Superior temporal gyrus (tissue), 1 donor: Measurements from ENCODE around the gene ZNF559.

Experiments
- DNase-seq: peaks from one replicate; pipeline ENCODE4 v3.0.0-alpha.2; 2016; ENCODE audit errors: extremely low spot score

Gene ZNF559

DNA sequence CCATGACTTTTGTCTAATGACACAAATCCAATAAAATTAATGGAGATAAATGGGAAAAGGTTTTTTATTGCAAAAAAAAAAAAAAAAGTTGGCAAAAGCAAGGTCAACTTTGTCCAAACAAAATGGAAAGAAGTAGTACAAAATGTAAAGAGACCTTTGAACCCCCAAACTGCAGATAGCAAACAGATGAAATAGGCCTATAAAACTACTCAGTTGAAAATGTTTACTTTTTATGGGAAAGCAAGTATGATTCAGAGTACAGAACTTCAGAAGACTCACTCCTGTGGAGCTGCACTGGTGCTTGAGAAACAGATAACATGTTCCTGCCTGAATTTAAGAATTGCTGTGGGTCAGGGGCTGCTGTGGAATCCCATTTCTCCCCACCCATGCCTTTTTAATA, 29.0 kb downstream of the ZNF559 start:
- DNase-seq = no peak

- no peak for DNase-seq
Observed at GRCh38 chr19:9354651-9355050, 30.7 kb downstream of the ZNF559 start.

DNA sequence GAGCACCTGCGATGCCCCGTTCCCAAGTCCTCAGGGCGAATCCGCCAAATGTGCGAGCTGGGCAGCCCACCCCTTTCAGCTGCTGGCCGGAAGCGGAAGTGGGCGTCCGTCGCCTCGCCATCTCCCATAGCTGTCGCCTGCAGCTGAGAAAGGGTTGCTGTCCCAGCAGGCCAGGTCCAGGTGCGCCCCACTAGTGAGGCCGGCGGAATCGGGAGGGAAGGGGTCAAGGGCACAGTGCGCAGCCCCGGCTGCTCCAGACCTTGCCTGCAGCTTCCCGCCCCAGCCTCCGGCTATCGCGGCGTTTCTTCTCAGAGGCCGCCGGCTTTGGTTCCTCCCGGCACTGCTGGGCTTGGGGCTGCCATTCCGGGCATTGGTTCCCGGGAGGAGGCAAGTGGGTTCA, 38.9 kb downstream of the ZNF559 start, which contains the start of gene ZNF177:
Gene ZNF177 (plus strand): TSS at position 109 of the 400 bp plus-strand sequence. CDS start 15,299 bp downstream, outside the sequence.
- DNase-seq = no peak

GRCh38 chr19:9370738-9371619, 47.0 kb downstream of the ZNF559 start:
- no peak for DNase-seq

DNA sequence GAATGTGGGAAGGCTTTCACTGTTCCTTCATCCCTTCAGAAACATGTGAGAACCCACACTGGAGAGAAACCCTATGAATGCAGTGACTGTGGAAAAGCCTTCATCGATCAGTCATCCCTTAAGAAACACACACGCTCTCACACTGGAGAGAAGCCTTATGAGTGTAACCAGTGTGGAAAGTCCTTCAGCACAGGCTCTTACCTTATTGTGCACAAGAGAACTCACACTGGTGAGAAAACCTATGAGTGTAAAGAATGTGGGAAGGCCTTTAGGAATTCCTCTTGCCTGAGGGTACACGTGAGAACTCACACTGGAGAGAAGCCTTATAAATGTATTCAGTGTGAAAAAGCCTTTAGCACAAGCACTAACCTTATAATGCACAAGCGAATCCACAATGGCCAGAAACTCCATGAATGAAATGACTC, 57.4 kb downstream of the ZNF559 start:
- no peak for DNase-seq
